ENCODE results near the gene WASF2. TPM values are rescaled to one million over a fixed set of nuclear protein-coding genes. Genes with fewer than 3 reads are reported as not detected.

Gene WASF2
- total and polyA plus RNA-seq, 2 of the 8 experiments (the other 6 are each of a cell fraction or from before 2014, with no cell fraction given) = 32.1 to 86.6 TPM

DNA sequence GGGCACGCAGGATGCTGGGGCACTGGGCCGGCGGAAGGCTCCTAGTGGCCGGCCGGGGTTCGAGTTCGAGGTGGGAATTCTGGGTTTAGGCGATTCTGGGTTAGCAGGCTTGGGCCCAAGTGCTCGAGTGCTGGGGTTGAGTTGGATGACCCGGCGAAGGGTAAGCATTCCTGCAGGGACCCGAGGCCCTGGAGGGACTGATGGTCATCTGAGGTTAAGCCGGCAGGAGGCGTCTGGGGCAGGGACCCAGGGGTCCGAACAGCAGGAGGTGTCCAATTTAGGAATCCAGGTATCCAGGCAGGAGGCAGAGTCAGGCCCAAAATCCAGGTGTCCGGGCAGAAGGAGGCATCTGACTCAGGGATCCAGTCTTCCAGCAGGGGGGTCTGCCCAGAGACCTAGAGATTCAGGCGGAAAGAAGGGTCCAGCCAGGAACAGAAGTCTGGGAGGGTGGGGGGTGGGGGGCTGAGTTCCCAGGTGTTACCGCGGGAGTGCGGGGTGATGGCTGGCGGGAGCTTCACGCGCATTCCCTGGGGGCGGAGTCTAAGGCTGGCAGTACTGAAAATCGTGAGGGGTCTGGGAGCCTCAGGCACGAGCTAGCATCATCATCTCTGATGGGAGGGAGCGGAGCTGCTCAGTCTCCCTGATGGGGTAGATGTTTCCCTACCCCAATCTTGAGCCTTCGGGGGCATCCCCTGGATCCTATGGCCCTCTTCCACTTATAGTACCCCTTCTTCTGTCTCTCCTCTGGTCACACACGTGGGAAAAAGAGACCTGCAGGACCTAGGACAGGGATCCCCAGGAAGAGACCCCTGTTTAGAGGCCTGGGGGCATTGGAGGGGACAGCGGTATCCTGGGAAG is 97.0 kb downstream of the WASF2 start (continued):
- TF ChIP-seq, protein P1, sequence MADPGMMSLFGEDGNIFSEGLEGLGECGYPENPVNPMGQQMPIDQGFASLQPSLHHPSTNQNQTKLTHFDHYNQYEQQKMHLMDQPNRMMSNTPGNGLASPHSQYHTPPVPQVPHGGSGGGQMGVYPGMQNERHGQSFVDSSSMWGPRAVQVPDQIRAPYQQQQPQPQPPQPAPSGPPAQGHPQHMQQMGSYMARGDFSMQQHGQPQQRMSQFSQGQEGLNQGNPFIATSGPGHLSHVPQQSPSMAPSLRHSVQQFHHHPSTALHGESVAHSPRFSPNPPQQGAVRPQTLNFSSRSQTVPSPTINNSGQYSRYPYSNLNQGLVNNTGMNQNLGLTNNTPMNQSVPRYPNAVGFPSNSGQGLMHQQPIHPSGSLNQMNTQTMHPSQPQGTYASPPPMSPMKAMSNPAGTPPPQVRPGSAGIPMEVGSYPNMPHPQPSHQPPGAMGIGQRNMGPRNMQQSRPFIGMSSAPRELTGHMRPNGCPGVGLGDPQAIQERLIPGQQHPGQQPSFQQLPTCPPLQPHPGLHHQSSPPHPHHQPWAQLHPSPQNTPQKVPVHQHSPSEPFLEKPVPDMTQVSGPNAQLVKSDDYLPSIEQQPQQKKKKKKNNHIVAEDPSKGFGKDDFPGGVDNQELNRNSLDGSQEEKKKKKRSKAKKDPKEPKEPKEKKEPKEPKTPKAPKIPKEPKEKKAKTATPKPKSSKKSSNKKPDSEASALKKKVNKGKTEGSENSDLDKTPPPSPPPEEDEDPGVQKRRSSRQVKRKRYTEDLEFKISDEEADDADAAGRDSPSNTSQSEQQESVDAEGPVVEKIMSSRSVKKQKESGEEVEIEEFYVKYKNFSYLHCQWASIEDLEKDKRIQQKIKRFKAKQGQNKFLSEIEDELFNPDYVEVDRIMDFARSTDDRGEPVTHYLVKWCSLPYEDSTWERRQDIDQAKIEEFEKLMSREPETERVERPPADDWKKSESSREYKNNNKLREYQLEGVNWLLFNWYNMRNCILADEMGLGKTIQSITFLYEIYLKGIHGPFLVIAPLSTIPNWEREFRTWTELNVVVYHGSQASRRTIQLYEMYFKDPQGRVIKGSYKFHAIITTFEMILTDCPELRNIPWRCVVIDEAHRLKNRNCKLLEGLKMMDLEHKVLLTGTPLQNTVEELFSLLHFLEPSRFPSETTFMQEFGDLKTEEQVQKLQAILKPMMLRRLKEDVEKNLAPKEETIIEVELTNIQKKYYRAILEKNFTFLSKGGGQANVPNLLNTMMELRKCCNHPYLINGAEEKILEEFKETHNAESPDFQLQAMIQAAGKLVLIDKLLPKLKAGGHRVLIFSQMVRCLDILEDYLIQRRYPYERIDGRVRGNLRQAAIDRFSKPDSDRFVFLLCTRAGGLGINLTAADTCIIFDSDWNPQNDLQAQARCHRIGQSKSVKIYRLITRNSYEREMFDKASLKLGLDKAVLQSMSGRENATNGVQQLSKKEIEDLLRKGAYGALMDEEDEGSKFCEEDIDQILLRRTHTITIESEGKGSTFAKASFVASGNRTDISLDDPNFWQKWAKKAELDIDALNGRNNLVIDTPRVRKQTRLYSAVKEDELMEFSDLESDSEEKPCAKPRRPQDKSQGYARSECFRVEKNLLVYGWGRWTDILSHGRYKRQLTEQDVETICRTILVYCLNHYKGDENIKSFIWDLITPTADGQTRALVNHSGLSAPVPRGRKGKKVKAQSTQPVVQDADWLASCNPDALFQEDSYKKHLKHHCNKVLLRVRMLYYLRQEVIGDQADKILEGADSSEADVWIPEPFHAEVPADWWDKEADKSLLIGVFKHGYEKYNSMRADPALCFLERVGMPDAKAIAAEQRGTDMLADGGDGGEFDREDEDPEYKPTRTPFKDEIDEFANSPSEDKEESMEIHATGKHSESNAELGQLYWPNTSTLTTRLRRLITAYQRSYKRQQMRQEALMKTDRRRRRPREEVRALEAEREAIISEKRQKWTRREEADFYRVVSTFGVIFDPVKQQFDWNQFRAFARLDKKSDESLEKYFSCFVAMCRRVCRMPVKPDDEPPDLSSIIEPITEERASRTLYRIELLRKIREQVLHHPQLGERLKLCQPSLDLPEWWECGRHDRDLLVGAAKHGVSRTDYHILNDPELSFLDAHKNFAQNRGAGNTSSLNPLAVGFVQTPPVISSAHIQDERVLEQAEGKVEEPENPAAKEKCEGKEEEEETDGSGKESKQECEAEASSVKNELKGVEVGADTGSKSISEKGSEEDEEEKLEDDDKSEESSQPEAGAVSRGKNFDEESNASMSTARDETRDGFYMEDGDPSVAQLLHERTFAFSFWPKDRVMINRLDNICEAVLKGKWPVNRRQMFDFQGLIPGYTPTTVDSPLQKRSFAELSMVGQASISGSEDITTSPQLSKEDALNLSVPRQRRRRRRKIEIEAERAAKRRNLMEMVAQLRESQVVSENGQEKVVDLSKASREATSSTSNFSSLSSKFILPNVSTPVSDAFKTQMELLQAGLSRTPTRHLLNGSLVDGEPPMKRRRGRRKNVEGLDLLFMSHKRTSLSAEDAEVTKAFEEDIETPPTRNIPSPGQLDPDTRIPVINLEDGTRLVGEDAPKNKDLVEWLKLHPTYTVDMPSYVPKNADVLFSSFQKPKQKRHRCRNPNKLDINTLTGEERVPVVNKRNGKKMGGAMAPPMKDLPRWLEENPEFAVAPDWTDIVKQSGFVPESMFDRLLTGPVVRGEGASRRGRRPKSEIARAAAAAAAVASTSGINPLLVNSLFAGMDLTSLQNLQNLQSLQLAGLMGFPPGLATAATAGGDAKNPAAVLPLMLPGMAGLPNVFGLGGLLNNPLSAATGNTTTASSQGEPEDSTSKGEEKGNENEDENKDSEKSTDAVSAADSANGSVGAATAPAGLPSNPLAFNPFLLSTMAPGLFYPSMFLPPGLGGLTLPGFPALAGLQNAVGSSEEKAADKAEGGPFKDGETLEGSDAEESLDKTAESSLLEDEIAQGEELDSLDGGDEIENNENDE (IDR thresholded peaks at IDR 0.05; ENCODE audit: insufficient replicate concordance, low read length) = no peak
- 0 out of 2 replicates have a peak, but pooled peaks have one; percentile 22 for TF ChIP-seq TAF1 (IDR thresholded peaks at IDR 0.05; ENCODE audit: low read depth, low read length)
- TF ChIP-seq, protein P2, sequence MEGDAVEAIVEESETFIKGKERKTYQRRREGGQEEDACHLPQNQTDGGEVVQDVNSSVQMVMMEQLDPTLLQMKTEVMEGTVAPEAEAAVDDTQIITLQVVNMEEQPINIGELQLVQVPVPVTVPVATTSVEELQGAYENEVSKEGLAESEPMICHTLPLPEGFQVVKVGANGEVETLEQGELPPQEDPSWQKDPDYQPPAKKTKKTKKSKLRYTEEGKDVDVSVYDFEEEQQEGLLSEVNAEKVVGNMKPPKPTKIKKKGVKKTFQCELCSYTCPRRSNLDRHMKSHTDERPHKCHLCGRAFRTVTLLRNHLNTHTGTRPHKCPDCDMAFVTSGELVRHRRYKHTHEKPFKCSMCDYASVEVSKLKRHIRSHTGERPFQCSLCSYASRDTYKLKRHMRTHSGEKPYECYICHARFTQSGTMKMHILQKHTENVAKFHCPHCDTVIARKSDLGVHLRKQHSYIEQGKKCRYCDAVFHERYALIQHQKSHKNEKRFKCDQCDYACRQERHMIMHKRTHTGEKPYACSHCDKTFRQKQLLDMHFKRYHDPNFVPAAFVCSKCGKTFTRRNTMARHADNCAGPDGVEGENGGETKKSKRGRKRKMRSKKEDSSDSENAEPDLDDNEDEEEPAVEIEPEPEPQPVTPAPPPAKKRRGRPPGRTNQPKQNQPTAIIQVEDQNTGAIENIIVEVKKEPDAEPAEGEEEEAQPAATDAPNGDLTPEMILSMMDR (IDR thresholded peaks at IDR 0.05; ENCODE audit: control extremely low read depth in 1 of 3, insufficient read depth in 1 of 3, low read depth in 1 of 3, low read length in 3 of 3) = peak in 2 of 3 experiments; percentile 14 to 34; a peak in 2 of 4 replicates
- TF ChIP-seq POLR2AphosphoS5 (IDR thresholded peaks at IDR 0.05; ENCODE audit: low read depth, low read length) = no peak
- TF ChIP-seq KDM1A (IDR thresholded peaks at IDR 0.05; ENCODE audit: borderline replicate concordance, low read length) = no peak
- TF ChIP-seq ASH2L (IDR thresholded peaks at IDR 0.05; ENCODE audit: low read length) = peak; percentile 70
- peak; percentile 6 for TF ChIP-seq KDM4A (IDR thresholded peaks at IDR 0.05; ENCODE audit: low read depth, low read length, severe bottlenecking)

All from H1 (cell line).